HCT116 (cell line): ENCODE results near the gene UBE2E2. TPM values are rescaled to one million over a fixed set of nuclear protein-coding genes. Genes with fewer than 3 reads are reported as not detected.
A peak's percentile ranks its signal among the peaks of the same experiment; 100 is the strongest.

Source experiments
- ATAC-seq: fragments of 200-7000 bp; cut with Tn5 transposase; 2 replicates; pipeline ENCODE4 v1.9.1; 2020; ENCODE audit warnings: mild to moderate bottlenecking, moderate library complexity
- BruUV-seq: library from RNA; stranded (reverse); fragments of 400-500 nt; replicated peaks from 2 replicates; lab custom pipeline; 2021; lab: Mats Ljungman, UMichigan
- CTCF ChIA-PET: fragments of 300-600 bp; sonication (Branson Sonifier 250); formaldehyde crosslinking; loops from one replicate; lab custom pipeline; 2021; ENCODE audit warnings: antibody characterized with exemption; lab: Charles Lee
- POLR2A ChIA-PET: fragments of 300-600, 350-600 bp; sonication (Branson Sonifier 250); formaldehyde crosslinking; loops from one replicate; lab custom pipeline; 2021; ENCODE audit warnings: antibody characterized with exemption; lab: Charles Lee
- RAD21 ChIA-PET, 2 experiments: fragments of 300-600 bp; sonication (Branson Sonifier 250); formaldehyde crosslinking; loops; one replicate each; lab custom pipeline; 2023; ENCODE audit warnings: low total read pairs in 2 of 2; ENCODE audit not compliant: uncharacterized antibody in 2 of 2, unreplicated experiment in 2 of 2, low non-redundant PET in 1 of 2; lab: Charles Lee
- DNase-seq: peaks from one replicate; pipeline ENCODE4 v3.0.0-alpha.2; 2010; ENCODE audit warnings: low read depth, low spot score
- H2AFZ ChIP-seq: fragments of 200-600 bp; shearing (Covaris generic), sonication (generic); 2 replicates; pipeline ENCODE4 v1.6.1; 2017; ENCODE audit warnings: low read depth, mixed run types, mixed read lengths, antibody characterized with exemption, low read length; ENCODE audit not compliant: poor library complexity, severe bottlenecking
- H3K27ac ChIP-seq: 2 replicates; pipeline ENCODE4 v1.5.1; 2012; ENCODE audit warnings: low read depth, low read length
- H3K27me3 ChIP-seq: fragments of 200-600 bp; sonication (generic); 2 replicates; pipeline ENCODE4 v1.6.1; 2016; ENCODE audit warnings: mixed run types, low read length, mixed read lengths; ENCODE audit not compliant: insufficient read depth
- H3K36me3 ChIP-seq, 2 experiments: fragments of 200-500 bp in 1 of 2; fragments of 200-600 bp in 1 of 2; sonication (Bioruptor generic) in 1 of 2; sonication (generic) in 1 of 2; 2 replicates each; pipeline versions ENCODE4 v1.5.1 to v1.6.1; 2014 to 2016; ENCODE audit warnings: low read length in 2 of 2, inconsistent platforms in 1 of 2, mixed read lengths in 1 of 2, mixed run types in 1 of 2; ENCODE audit not compliant: insufficient read depth in 2 of 2, control insufficient read depth in 1 of 2
- H3K4me1 ChIP-seq, 2 experiments: fragments of 200-600 bp in 1 of 2; sonication (generic) in 1 of 2; 2 replicates each; pipeline versions ENCODE4 v1.5.1 to v1.6.1; 2012 to 2017; ENCODE audit warnings: low read length in 2 of 2, inconsistent platforms in 1 of 2, mild to moderate bottlenecking in 1 of 2, mixed read lengths in 1 of 2, mixed run types in 1 of 2, moderate library complexity in 1 of 2; ENCODE audit not compliant: insufficient read depth in 2 of 2, control insufficient read depth in 1 of 2
- H3K4me2 ChIP-seq: fragments of 200-600 bp; sonication (generic); 2 replicates; pipeline ENCODE4 v1.6.1; 2017; ENCODE audit warnings: mixed run types, low read length, mixed read lengths
- H3K4me3 ChIP-seq, 2 experiments: fragments of 200-600 bp in 1 of 2; sonication (generic) in 1 of 2; replicated peaks in 1 of 2; 2 replicates each; pipeline ENCODE4 v1.5.1; 2011 to 2016; ENCODE audit warnings: low read length in 2 of 2, control low read depth in 1 of 2, low read depth in 1 of 2, mild to moderate bottlenecking in 1 of 2, mixed read lengths in 1 of 2, mixed run types in 1 of 2
- H3K79me2 ChIP-seq: fragments of 200-600 bp; sonication (generic); 2 replicates; pipeline ENCODE4 v1.6.1; 2017; ENCODE audit warnings: mild to moderate bottlenecking, mixed run types, low read length, moderate library complexity, mixed read lengths; ENCODE audit not compliant: insufficient read depth
- H3K9ac ChIP-seq: fragments of 200-600 bp; sonication (generic); 2 replicates; pipeline ENCODE4 v1.6.1; 2016; ENCODE audit warnings: low read length, mixed read lengths
- H3K9me2 ChIP-seq: fragments of 200-600 bp; sonication (generic), shearing (Covaris generic); 2 replicates; pipeline ENCODE4 v1.6.1; 2017; ENCODE audit warnings: mixed run types, mild to moderate bottlenecking, moderate library complexity; ENCODE audit not compliant: insufficient read depth
- H3K9me3 ChIP-seq, 2 experiments: fragments of 200-500 bp in 1 of 2; fragments of 200-600 bp in 1 of 2; sonication (Bioruptor generic) in 1 of 2; sonication (generic) in 1 of 2; 2 replicates each; pipeline ENCODE4 v1.6.1; 2014 to 2017; ENCODE audit warnings: low read length in 2 of 2, mixed read lengths in 2 of 2, inconsistent platforms in 1 of 2, low read depth in 1 of 2, mild to moderate bottlenecking in 1 of 2, mixed run types in 1 of 2, moderate library complexity in 1 of 2; ENCODE audit not compliant: control insufficient read depth in 1 of 2, insufficient read depth in 1 of 2
- H4K20me1 ChIP-seq: fragments of 200-600 bp; sonication (generic), shearing (Covaris generic); 2 replicates; pipeline ENCODE4 v1.6.1; 2017; ENCODE audit warnings: mixed run types, mild to moderate bottlenecking, moderate library complexity; ENCODE audit not compliant: insufficient read depth
- CEBPB ChIP-seq: IDR thresholded peaks from 2 replicates; pipeline ENCODE4 v1.6.1; 2012; ENCODE audit warnings: low read depth
- ELF1 ChIP-seq: IDR thresholded peaks from 2 replicates; pipeline ENCODE4 v1.6.1; 2012; ENCODE audit warnings: low read depth, borderline replicate concordance
- EZH2 ChIP-seq: fragments of 200-600 bp; sonication (generic); IDR thresholded peaks from 2 replicates; pipeline ENCODE4 v1.6.1; 2017; ENCODE audit warnings: antibody characterized with exemption, mixed run types
- FOSL1 ChIP-seq: IDR thresholded peaks from 2 replicates; pipeline ENCODE4 v1.6.1; 2012; ENCODE audit warnings: low read depth
- POLR2A ChIP-seq: IDR thresholded peaks from 2 replicates; pipeline ENCODE4 v1.7.0; 2011; ENCODE audit warnings: borderline replicate concordance; ENCODE audit not compliant: insufficient read depth, insufficient read length; ENCODE audit errors: extremely low read depth
- POLR2AphosphoS5 ChIP-seq: IDR thresholded peaks from 2 replicates; pipeline ENCODE4 v1.6.1; 2011; ENCODE audit warnings: mild to moderate bottlenecking, low read depth, low read length, moderate library complexity
- REST ChIP-seq: IDR thresholded peaks from 2 replicates; pipeline ENCODE4 v1.6.1; 2012; ENCODE audit warnings: low read depth
- ZBTB33 ChIP-seq: IDR thresholded peaks from 2 replicates; pipeline ENCODE4 v1.6.1; 2011; ENCODE audit warnings: mild to moderate bottlenecking, low read length, moderate library complexity; ENCODE audit not compliant: insufficient replicate concordance; ENCODE audit errors: extremely low read depth
- intact Hi-C: fragments of 100-400 bp; cut with micrococcal nuclease; formaldehyde crosslinking; loops from 2 replicates; pipeline ENCODE4 v1.10.0; 2022
- total RNA-seq: library from RNA; stranded (reverse); gene quantifications from one replicate; pipeline ENCODE4 v1.2.1, GENCODE V29; 2021; ENCODE audit not compliant: unreplicated experiment
- TF ChIP-seq, protein P1 (sequence below): IDR thresholded peaks from 2 replicates; pipeline ENCODE4 v1.6.1; 2012

Gene UBE2E2
- total RNA-seq, 1 experiment from 2014 or later: 21.4 TPM

GRCh38 chr3:23396746-23397145 lies 193.6 kb downstream of the UBE2E2 start:
- TF ChIP-seq ZBTB33 (no peak), POLR2AphosphoS5 (no peak), CEBPB (0 out of 2 replicates have a peak, but pooled peaks have one; percentile 10), POLR2A (no peak)
- POLR2A ChIA-PET: no interaction called here
- BruUV-seq: no TSS peak

DNA sequence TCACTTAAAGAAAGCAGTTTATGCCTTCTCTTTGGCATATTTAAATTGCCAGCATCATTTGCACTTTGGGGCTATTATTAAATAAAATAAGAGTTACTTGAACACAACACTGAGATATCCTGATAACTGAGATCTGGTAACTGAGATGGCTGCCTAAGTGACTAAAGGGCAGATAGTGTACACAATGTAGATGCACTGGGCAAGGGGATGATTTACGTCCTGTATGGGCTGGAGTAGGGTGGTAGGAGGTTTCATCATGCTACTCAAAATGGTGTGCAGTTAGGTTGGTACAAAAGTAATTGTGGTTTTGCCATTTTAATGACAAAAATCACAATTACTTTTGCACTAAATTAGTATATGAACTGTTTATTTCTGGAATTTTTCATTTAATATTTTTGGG lies 196.1 kb downstream of the UBE2E2 start:
- Histone ChIP-seq H3K79me2 (no peaks in the 10 kb centered on the region), H4K20me1 (no peaks in the 10 kb centered on the region), H3K9me2 (no peaks in the 10 kb centered on the region), H3K27me3 (no peaks in the 10 kb centered on the region), H3K36me3 (no peaks in the 10 kb centered on the region), H3K4me3 (no peak overlapping the region), H3K27ac (no peak overlapping the region), H3K4me2 (no peak overlapping the region), H3K9ac (no peak overlapping the region), H3K9me3 (no peaks in the 10 kb centered on the region), H3K4me1 (no peaks in the 10 kb centered on the region), H2AFZ (no peak overlapping the region)
- TF ChIP-seq REST (no peak), ZBTB33 (no peak), EZH2 (no peak), POLR2A (no peak), ELF1 (no peak), FOSL1 (no peak)
- TF ChIP-seq, protein P1, sequence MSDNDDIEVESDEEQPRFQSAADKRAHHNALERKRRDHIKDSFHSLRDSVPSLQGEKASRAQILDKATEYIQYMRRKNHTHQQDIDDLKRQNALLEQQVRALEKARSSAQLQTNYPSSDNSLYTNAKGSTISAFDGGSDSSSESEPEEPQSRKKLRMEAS: no peak
- intact Hi-C loops: no loop called here
- no TSS peak for BruUV-seq
- RAD21 ChIA-PET: no interaction called here
- DNase-seq (no peak), ATAC-seq (no peak)
- CTCF ChIA-PET: no interaction called here
- POLR2A ChIA-PET: no interaction called here

More at GRCh38 chr3:23396746-23397145, 193.6 kb downstream of the UBE2E2 start:
- ATAC-seq: no peak
- no peak overlapping the region for H3K4me3 ChIP-seq
- no peaks in the 10 kb centered on the region for H3K9me3 ChIP-seq
- no peaks in the 10 kb centered on the region for H3K27me3 ChIP-seq
- DNase-seq: no peak
- H3K4me2 ChIP-seq: no peak overlapping the region
- CTCF ChIA-PET: no interaction called here
- H3K36me3 ChIP-seq: no peaks in the 10 kb centered on the region
- H4K20me1 ChIP-seq: no peaks in the 10 kb centered on the region
- H2AFZ ChIP-seq: no peak overlapping the region
- no peak overlapping the region for H3K27ac ChIP-seq
- no peaks in the 10 kb centered on the region for H3K4me1 ChIP-seq
- H3K79me2 ChIP-seq: no peaks in the 10 kb centered on the region
- no peak overlapping the region for H3K9ac ChIP-seq
- RAD21 ChIA-PET: no interaction called here
- intact Hi-C loops: no loop called here
- H3K9me2 ChIP-seq: no peaks in the 10 kb centered on the region
